Measurements from ENCODE around the gene NDUFS3.

DNA sequence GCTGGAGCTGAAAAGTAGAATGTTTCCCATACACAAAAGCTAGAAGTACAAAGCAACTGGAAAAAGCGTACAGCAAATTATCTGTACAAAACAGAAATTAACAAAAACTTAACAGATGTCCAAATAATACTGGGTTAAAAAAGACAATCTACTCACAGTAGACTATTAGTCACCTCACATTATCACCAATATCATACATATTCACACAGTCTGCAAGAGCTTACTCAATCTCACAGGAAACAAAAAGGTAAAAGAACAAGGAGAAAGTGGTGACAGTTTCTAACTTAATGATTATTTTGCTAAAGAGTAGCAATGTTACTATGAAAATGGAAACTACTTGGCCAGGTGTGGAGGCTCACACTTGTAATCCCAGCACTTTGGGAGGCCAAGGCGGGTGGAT is 37.8 kb upstream of the NDUFS3 start:
- TF ChIP-seq POLR2A (IDR thresholded peaks at IDR 0.05; ENCODE audit: low read depth, low read length): no peak
- TF ChIP-seq PAX5 (IDR thresholded peaks at IDR 0.05; ENCODE audit: insufficient read depth, low read length, severe bottlenecking): no peak
- no peak for TF ChIP-seq POLR2AphosphoS5 (IDR thresholded peaks at IDR 0.05; ENCODE audit: low read depth, low read length)
- TF ChIP-seq TAF1 (IDR thresholded peaks at IDR 0.05; ENCODE audit: low read depth, low read length): no peak
- TF ChIP-seq POU2F2 (IDR thresholded peaks at IDR 0.05; ENCODE audit: low read depth, low read length): no peak
